ENCODE measurements around the gene LRMDA. TPM values are rescaled to one million over a fixed set of nuclear protein-coding genes. Genes with fewer than 3 reads are reported as not detected.

LRMDA gene
- total RNA-seq, 1 experiment from 2014 or later: 4.8 TPM

DNA sequence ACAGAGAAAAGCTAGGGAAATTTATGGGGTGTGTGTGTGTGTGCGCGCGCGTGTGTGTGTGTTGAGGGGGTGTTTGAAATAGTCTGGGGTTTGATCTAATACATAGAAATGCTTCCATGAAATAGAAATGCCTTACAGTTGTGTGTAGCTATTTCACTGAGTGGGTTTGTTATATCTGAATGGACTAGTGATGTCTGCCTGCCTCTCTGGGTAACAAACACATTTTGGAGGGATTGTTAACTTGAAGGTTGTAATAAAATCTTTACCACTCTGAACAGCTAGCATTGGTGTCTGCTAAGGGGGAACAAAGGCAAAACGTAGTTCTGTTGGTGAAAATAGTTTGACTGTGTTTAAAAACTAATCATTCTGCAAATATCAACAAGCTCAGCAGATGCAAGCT is 509.3 kb downstream of the LRMDA start:
- H3K9me2 ChIP-seq (ENCODE audit: insufficient read depth): no peaks in the 10 kb centered on the region
- no peaks in the 10 kb centered on the region for H3K36me3 ChIP-seq (ENCODE audit: control insufficient read depth in 1 of 2, insufficient read depth in 2 of 2, low read length in 2 of 2)
- peaks cover 11% of the 10 kb centered on the region; the same call in 1 of the 2 replicates for H3K27me3 ChIP-seq (ENCODE audit: insufficient read depth, low read length)
- no peak overlapping the region for H3K9ac ChIP-seq (ENCODE audit: low read length)
- RAD21 ChIA-PET (ENCODE audit: low non-redundant PET in 1 of 2, low total read pairs in 2 of 2, uncharacterized antibody in 2 of 2, unreplicated experiment in 2 of 2): no interaction called here
- H4K20me1 ChIP-seq (ENCODE audit: insufficient read depth): no peaks in the 10 kb centered on the region
- no peak overlapping the region for H3K4me2 ChIP-seq (ENCODE audit: low read length)
- POLR2A ChIA-PET: interaction anchor here (0.6 kb wide), 1 partner anchor 64 kb away, joined by 3 read pairs; no protein-coding TSS in a partner anchor
- no peaks in the 10 kb centered on the region for H3K4me1 ChIP-seq (ENCODE audit: control insufficient read depth in 1 of 2, insufficient read depth in 2 of 2, low read length in 2 of 2)
- no peak for TF ChIP-seq ZFX (IDR thresholded peaks at IDR 0.05)
- no peak for TF ChIP-seq EGR1 (IDR thresholded peaks at IDR 0.05; ENCODE audit: low read depth)
- no peak for TF ChIP-seq POLR2AphosphoS5 (IDR thresholded peaks at IDR 0.05; ENCODE audit: low read depth, low read length)
- TF ChIP-seq ZNF274 (IDR thresholded peaks at IDR 0.05; ENCODE audit: low read depth, low read length): no peak
- no peak for TF ChIP-seq JUND (IDR thresholded peaks at IDR 0.05)
- no peak for TF ChIP-seq ELF1 (IDR thresholded peaks at IDR 0.05; ENCODE audit: borderline replicate concordance, low read depth)
- no peak for TF ChIP-seq YY1 (IDR thresholded peaks at IDR 0.05; ENCODE audit: extremely low read depth, insufficient replicate concordance, low read depth, low read length)
- no peak for TF ChIP-seq SRF (IDR thresholded peaks at IDR 0.05; ENCODE audit: low read depth)
- TF ChIP-seq POLR2A (IDR thresholded peaks at IDR 0.05; ENCODE audit: borderline replicate concordance, extremely low read depth, insufficient read depth, insufficient read length): no peak
- no peak for TF ChIP-seq FOSL1 (IDR thresholded peaks at IDR 0.05; ENCODE audit: low read depth)
- TF ChIP-seq SP1 (IDR thresholded peaks at IDR 0.05; ENCODE audit: low read depth): no peak
- TF ChIP-seq EZH2phosphoT487 (IDR thresholded peaks at IDR 0.05; ENCODE audit: borderline replicate concordance): no peak
- TF ChIP-seq RAD21 (IDR thresholded peaks at IDR 0.05; ENCODE audit: low read depth): no peak
- no peaks in the 10 kb centered on the region for H3K9me3 ChIP-seq (ENCODE audit: control insufficient read depth in 1 of 2, insufficient read depth in 1 of 2, low read depth in 1 of 2, low read length in 2 of 2)
- H2AFZ ChIP-seq (ENCODE audit: low read depth, low read length, poor library complexity, severe bottlenecking): no peak overlapping the region
- no peak overlapping the region for H3K27ac ChIP-seq (ENCODE audit: low read depth, low read length)
- ATAC-seq (no peak), DNase-seq (ENCODE audit: low read depth, low spot score) (no peak)
- CTCF ChIA-PET: no interaction called here
- H3K4me3 ChIP-seq (replicated peaks in 1 of 2; ENCODE audit: low read depth in 1 of 2, low read length in 2 of 2): no peak overlapping the region
- intact Hi-C loops (cut with micrococcal nuclease): no loop called here
- BruUV-seq (replicated peaks): no TSS peak
- H3K79me2 ChIP-seq (ENCODE audit: insufficient read depth, low read length): no peaks in the 10 kb centered on the region

DNA sequence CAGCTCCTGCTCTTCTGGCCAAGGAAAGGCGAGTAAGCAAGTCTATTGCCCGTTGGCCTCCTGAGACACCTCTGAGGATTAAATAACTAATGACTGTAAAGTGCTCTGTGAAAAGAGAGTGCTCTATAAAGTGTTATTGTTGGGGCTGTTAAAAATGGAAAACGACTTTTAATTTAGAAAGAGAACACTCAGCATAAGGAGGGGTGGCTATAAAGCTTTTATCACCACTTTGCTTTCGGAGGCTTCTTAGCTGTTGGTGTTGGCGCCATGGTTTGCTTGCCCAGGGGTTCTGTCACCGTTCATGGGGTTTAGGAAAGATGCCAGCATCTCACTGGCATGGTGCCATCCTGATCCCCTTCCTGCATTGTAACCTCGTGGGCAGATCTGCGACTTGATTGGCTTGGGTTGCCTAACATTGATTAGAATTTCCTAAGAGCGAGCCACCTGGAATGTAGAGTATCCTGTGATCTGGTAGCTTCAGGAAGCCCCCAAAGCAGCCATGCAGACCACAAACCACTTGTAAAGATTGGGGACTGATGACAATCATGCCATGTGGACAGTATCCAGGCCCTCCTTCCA is 509.9 kb downstream of the LRMDA start:
- no peak overlapping the region for H3K27ac ChIP-seq (ENCODE audit: low read depth, low read length)
- DNase-seq (ENCODE audit: low read depth, low spot score) (no peak), ATAC-seq (no peak)
- intact Hi-C loops (cut with micrococcal nuclease): no loop called here
- no peaks in the 10 kb centered on the region for H3K9me3 ChIP-seq (ENCODE audit: control insufficient read depth in 1 of 2, insufficient read depth in 1 of 2, low read depth in 1 of 2, low read length in 2 of 2)
- H3K9ac ChIP-seq (ENCODE audit: low read length): no peak overlapping the region
- no peaks in the 10 kb centered on the region for H3K79me2 ChIP-seq (ENCODE audit: insufficient read depth, low read length)
- H4K20me1 ChIP-seq (ENCODE audit: insufficient read depth): no peaks in the 10 kb centered on the region
- no peaks in the 10 kb centered on the region for H3K36me3 ChIP-seq (ENCODE audit: control insufficient read depth in 1 of 2, insufficient read depth in 2 of 2, low read length in 2 of 2)
- H3K9me2 ChIP-seq (ENCODE audit: insufficient read depth): no peaks in the 10 kb centered on the region
- no peak overlapping the region for H3K4me2 ChIP-seq (ENCODE audit: low read length)
- POLR2A ChIA-PET: interaction anchor here (0.6 kb wide), 2 partner anchors 55 to 63 kb away, joined by 3 read pairs; no protein-coding TSS in a partner anchor
- BruUV-seq (replicated peaks): no TSS peak
- H3K27me3 ChIP-seq (ENCODE audit: insufficient read depth, low read length): peaks cover 11% of the 10 kb centered on the region; the same call in 1 of the 2 replicates
- H3K4me3 ChIP-seq (replicated peaks in 1 of 2; ENCODE audit: low read depth in 1 of 2, low read length in 2 of 2): no peak overlapping the region
- no peak overlapping the region for H2AFZ ChIP-seq (ENCODE audit: low read depth, low read length, poor library complexity, severe bottlenecking)
- CTCF ChIA-PET: no interaction called here
- H3K4me1 ChIP-seq (ENCODE audit: control insufficient read depth in 1 of 2, insufficient read depth in 2 of 2, low read length in 2 of 2): no peaks in the 10 kb centered on the region
- RAD21 ChIA-PET (ENCODE audit: low non-redundant PET in 1 of 2, low total read pairs in 2 of 2, uncharacterized antibody in 2 of 2, unreplicated experiment in 2 of 2): no interaction called here
- TF ChIP-seq EZH2 (IDR thresholded peaks at IDR 0.05): no peak
- TF ChIP-seq, protein P1, sequence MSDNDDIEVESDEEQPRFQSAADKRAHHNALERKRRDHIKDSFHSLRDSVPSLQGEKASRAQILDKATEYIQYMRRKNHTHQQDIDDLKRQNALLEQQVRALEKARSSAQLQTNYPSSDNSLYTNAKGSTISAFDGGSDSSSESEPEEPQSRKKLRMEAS (IDR thresholded peaks at IDR 0.05): no peak
- TF ChIP-seq SP1 (IDR thresholded peaks at IDR 0.05; ENCODE audit: low read depth): no peak
- TF ChIP-seq, protein P2, sequence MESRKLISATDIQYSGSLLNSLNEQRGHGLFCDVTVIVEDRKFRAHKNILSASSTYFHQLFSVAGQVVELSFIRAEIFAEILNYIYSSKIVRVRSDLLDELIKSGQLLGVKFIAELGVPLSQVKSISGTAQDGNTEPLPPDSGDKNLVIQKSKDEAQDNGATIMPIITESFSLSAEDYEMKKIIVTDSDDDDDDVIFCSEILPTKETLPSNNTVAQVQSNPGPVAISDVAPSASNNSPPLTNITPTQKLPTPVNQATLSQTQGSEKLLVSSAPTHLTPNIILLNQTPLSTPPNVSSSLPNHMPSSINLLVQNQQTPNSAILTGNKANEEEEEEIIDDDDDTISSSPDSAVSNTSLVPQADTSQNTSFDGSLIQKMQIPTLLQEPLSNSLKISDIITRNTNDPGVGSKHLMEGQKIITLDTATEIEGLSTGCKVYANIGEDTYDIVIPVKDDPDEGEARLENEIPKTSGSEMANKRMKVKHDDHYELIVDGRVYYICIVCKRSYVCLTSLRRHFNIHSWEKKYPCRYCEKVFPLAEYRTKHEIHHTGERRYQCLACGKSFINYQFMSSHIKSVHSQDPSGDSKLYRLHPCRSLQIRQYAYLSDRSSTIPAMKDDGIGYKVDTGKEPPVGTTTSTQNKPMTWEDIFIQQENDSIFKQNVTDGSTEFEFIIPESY (IDR thresholded peaks at IDR 0.05; ENCODE audit: extremely low read depth, insufficient replicate concordance, low read length): no peak
- no peak for TF ChIP-seq ELF1 (IDR thresholded peaks at IDR 0.05; ENCODE audit: borderline replicate concordance, low read depth)
- TF ChIP-seq TCF7L2 (IDR thresholded peaks at IDR 0.05; ENCODE audit: borderline replicate concordance, extremely low read depth, insufficient read depth, insufficient read length): no peak
- TF ChIP-seq POLR2AphosphoS5 (IDR thresholded peaks at IDR 0.05; ENCODE audit: low read depth, low read length): no peak
- no peak for TF ChIP-seq ZFX (IDR thresholded peaks at IDR 0.05)
- TF ChIP-seq SRF (IDR thresholded peaks at IDR 0.05; ENCODE audit: low read depth): no peak
- TF ChIP-seq CEBPB (IDR thresholded peaks at IDR 0.05; ENCODE audit: low read depth): no peak

Measured in HCT116 (cell line).